GM18909 (cell line): Measurements from ENCODE around the gene ANO10.

Source experiments
- ATAC-seq: cut with Tn5 transposase; IDR thresholded peaks from one replicate; pipeline ENCODE4 v1.9.1; 2021; ENCODE audit warnings: mild to moderate bottlenecking; ENCODE audit not compliant: unreplicated experiment, poor library complexity

ANO10 gene

GRCh38 chr3:43334976-43335375, 286.8 kb downstream of the ANO10 start:
- ATAC-seq, result no peak

GRCh38 chr3:43331381-43331780, 290.4 kb downstream of the ANO10 start:
- ATAC-seq, result no peak

GRCh38 chr3:43330981-43331380, 290.8 kb downstream of the ANO10 start:
- no peak for ATAC-seq

- no peak for ATAC-seq
These were observed 293.2 kb downstream of the ANO10 start for GRCh38 chr3:43328653-43329052.

GRCh38 chr3:43327582-43327979, 294.2 kb downstream of the ANO10 start:
- no peak for ATAC-seq

GRCh38 chr3:43326891-43327581, 294.8 kb downstream of the ANO10 start:
- no peak for ATAC-seq

GRCh38 chr3:43323541-43323940, 298.3 kb downstream of the ANO10 start:
- ATAC-seq, result no peak

- no peak for ATAC-seq
These were observed 301.5 kb downstream of the ANO10 start for GRCh38 chr3:43320288-43320687.

- no peak for ATAC-seq
These were observed 302.0 kb downstream of the ANO10 start for GRCh38 chr3:43319794-43320193.

- ATAC-seq, result no peak
These were observed 302.4 kb downstream of the ANO10 start for GRCh38 chr3:43319376-43319775.

GRCh38 chr3:43317461-43318316, 304.1 kb downstream of the ANO10 start:
- ATAC-seq, result no peak

- no peak for ATAC-seq
These were observed 304.9 kb downstream of the ANO10 start for GRCh38 chr3:43316783-43317460.
